SW480 (cell line): ENCODE measurements around the gene TCN2.
A peak's percentile ranks its signal among the peaks of the same experiment; 100 is the strongest.
"Not testable (repeated sequence)": the region's sequence is repeated elsewhere in the genome, so short reads cannot be mapped to it uniquely, and the experiment has no call there.

Experiments used
- DNase-seq: peaks from one replicate; pipeline ENCODE4 v3.0.0-alpha.2; 2016; ENCODE audit warnings: low spot score

The TCN2 gene

DNA sequence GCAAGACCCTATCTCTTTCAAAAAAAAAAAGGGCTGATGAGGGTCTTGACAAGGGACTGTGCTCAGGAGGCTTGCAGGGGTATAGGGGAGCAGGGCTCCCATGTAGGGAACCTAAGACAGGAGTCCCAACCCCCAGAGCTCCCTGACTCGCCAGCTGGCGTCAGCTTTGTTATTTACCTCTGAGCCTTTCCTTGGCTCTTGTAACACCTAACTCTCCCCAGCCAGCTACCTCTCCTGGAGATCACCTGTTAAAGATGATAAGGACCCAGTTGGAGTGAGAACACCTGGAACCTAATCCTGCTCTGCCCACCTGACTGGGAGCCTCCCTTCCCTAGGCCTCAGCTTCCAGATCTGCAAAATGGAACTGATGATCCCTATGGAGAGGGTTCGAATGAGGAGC is 41.9 kb downstream of the TCN2 start:
- DNase-seq, result no peak

- peak; percentile 91 for DNase-seq
These were observed 42.5 kb downstream of the TCN2 start for GRCh38 chr22:30649430-30650007.

GRCh38 chr22:30650508-30651116 is 43.6 kb downstream of the TCN2 start:
- DNase-seq, result no peak

DNA sequence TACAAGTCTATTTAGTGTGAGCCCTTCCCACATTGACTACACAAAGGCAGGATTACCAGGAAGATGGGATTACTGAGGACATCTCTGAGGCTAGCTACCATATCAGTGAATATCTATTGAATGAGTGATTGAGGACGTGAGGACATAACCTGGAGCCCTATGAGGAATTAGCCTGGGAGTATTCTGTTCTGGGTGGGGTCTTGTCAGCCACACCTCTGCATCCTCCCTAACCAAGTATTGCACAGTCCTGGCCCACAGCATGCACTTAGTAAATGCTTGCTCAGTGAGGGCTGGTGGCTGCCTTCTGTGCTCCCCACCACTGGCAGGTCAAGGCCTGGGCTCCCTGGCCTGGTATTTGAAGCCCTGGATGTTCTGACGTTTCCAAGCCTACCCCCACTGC is 45.9 kb downstream of the TCN2 start:
- DNase-seq, result no peak

DNA sequence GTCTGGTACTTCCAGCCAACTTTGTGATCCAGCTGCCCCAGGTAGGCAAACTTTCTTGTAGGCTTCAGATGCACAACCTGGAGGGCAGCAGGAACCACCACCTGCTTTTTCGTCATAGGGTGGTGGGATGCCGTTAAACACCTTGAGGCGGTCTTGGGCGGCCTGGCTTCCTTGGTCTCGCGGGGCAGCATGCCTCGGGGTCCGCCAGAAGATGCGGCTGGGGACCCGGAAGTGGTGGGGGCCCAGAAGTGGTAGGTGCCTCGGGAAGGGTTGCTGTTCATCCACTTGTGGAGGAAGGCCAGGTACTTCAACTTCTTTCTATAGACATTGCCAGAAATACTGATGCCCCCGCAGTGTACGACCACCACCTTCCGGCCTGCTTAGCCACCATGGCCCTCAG is 47.4 kb downstream of the TCN2 start:
- DNase-seq, result no peak

- no peak for DNase-seq
These were observed 48.6 kb downstream of the TCN2 start for GRCh38 chr22:30655532-30655931.

- DNase-seq, result no peak
These were observed 55.1 kb downstream of the TCN2 start for GRCh38 chr22:30662040-30662439.

- DNase-seq, result no peak
These were observed 57.8 kb downstream of the TCN2 start for GRCh38 chr22:30664798-30665197.

GRCh38 chr22:30665266-30665665 is 58.3 kb downstream of the TCN2 start:
- no peak for DNase-seq

GRCh38 chr22:30665786-30666185 is 58.8 kb downstream of the TCN2 start:
- no peak for DNase-seq

DNA sequence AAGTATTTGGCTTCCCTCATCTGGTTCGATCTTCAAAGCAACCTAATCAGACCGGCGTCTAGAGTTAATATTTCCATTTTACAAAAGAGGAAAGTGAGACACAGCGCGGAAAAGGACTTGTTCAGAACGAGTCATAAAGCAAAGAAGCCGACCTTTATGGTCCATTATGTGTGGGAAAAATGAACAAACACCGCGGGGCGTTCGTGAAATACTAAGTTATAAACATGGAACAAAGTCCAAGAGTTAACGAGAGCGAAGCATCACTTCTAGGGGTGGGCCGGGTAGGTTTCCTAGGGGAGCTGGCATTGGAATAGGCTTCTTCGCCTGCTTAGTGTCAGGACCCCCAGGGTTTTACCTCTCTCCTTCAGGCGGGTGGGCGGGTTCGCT is 60.1 kb downstream of the TCN2 start:
- peak; percentile 18 for DNase-seq

GRCh38 chr22:30667494-30668385 is 60.8 kb downstream of the TCN2 start, which contains the start of gene DUSP18:
TSS of gene DUSP18 (minus strand) at chr22:30667875. CDS start at chr22:30664003, 3,872 bp downstream.
- DNase-seq, result peak; percentile 89

- no peak for DNase-seq
These were observed 61.4 kb downstream of the TCN2 start for GRCh38 chr22:30668386-30668710.

DNA sequence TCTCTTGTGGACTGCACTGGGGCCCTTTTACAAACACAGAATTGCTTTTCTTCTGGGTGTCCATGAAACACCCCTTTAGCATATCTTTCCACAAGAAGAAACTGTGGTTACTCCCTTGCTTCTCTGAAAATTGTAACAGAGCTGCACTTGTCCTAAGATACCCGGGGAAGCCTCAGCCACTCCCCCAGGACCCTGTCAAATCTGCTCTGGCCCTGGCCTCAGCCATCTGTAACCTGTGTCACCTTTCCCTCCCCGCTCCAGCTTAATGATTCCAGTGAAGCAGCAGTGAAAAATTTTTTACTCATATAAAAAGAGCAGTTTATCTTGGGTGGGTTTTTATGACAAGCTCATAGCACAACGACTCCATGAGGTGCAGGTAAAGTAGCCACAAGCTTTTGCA is 64.1 kb downstream of the TCN2 start:
- DNase-seq, result no peak

- no peak for DNase-seq
These were observed 66.2 kb downstream of the TCN2 start for GRCh38 chr22:30673136-30673535.

- no peak for DNase-seq
These were observed 67.5 kb downstream of the TCN2 start for GRCh38 chr22:30674482-30674881.

DNA sequence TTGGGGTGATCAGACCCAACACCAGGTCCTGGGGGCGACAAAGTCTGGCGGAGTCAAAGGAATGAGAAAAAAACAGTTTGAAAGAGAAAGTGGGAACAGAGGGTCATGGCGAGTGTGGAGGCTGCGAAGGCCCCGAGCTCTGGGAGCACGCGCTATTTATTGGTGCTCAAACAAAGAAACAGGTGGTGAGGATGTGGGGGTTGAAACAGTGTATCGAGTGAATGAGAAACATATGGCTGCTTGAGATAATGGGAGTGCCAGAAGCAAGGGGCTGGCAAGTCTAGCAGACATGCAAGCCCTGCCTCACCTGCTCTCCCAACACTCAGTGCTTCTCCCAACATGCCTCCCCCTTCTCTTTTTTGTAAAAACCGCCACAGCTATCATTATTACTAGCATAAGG is 68.5 kb downstream of the TCN2 start:
- no peak for DNase-seq

DNA sequence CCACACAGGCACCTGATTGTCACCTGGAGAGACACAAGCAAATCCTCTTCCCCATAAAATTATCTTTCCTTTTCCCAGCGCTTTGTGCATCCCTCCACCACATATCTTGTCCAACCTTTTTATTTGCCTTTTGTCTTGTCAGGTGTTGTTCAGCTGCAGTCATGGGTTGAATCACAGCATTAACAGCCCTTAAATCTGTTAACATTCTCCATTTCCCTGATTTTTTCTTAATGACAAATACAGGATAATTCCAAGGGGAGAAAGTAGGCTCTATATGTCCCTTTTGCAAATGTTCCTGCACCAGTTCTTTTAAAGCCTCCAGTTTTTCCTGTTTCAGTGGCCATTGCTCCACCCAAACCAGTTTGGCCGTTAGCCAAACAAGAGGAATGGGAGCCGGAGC is 69.6 kb downstream of the TCN2 start:
- not testable (repeated sequence) for DNase-seq
